ENCODE results near the gene HNRNPL.
"Not testable (repeated sequence)": the region's sequence is repeated elsewhere in the genome, so short reads cannot be mapped to it uniquely, and the experiment has no call there.

The HNRNPL gene

DNA sequence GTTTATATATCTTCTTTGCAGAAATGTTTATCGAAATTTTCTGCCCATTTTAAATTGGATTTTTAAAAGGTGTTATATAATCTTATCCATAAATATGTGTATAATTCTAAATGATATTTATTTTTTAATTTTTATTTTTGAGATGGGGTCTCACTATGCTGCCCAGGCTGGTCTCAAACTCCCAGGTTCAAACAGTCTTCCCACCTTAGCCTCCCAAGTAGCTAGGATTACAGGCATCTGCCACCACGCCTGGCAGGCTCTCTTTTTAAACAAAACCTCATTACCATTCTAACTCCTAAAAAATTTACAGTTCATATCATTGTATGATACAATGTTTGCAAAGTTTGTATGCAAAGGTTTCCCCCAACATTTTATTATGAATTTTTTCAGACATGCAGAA lies 53.6 kb downstream of the HNRNPL start:
- no peak for DNase-seq

DNA sequence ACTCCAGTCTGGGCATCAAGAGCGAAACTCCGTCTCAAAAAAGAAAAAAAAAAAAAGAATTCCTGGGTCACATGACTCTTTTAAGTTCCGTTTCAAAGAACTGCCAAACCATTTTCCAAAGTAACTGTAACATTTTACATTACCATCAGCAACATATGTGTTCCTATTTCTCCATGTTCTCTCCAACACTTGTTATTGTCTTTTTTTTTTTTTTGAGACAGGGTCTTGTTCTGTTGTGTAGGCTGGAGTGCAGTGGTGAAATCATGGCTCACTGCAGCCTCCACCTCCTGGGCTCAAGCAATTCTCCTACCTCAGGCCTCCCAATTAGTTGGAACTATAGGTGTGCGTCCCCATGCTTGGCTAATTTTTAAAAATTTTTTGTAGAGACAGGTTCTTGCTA lies 54.2 kb downstream of the HNRNPL start:
- DNase-seq: no peak

DNA sequence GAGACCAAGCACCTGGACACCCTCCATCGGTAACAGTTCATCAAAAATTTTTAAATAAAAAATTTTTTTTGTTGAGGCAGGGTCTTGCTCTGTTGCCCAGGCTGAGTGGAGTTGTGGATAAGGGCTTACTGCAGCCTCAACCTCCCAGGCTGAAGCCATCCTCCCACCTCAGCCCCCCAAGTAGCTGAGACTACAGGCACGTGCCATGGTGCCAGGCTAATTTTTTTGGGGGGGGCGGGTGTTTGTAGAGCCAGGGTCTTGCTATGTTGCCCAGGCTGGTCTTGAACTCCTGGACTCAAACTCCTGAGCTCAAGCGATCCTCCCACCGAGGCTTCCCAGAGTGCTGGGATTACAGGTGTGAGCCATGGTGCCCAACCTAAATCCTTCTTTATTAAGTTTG lies 56.1 kb downstream of the HNRNPL start:
- no peak for DNase-seq

DNA sequence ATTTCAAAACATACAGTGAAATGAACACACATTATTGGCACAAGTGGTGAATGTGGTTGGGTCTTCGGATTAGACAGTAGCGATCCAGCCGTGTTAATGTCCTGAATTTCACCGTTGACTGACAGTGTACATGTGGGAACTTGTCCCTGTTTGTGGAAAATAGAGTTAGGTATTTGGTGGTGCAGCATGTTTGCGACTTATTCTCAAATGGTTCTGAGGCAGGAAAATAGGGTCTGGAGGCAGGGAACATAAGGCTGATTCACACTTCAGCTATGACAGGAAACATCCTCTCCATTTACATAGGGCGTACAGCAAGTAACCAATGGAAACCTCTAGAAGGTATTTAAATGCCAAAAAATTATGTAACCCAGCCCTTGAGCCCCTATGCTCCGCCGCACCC lies 56.6 kb downstream of the HNRNPL start:
- no peak for DNase-seq

DNA sequence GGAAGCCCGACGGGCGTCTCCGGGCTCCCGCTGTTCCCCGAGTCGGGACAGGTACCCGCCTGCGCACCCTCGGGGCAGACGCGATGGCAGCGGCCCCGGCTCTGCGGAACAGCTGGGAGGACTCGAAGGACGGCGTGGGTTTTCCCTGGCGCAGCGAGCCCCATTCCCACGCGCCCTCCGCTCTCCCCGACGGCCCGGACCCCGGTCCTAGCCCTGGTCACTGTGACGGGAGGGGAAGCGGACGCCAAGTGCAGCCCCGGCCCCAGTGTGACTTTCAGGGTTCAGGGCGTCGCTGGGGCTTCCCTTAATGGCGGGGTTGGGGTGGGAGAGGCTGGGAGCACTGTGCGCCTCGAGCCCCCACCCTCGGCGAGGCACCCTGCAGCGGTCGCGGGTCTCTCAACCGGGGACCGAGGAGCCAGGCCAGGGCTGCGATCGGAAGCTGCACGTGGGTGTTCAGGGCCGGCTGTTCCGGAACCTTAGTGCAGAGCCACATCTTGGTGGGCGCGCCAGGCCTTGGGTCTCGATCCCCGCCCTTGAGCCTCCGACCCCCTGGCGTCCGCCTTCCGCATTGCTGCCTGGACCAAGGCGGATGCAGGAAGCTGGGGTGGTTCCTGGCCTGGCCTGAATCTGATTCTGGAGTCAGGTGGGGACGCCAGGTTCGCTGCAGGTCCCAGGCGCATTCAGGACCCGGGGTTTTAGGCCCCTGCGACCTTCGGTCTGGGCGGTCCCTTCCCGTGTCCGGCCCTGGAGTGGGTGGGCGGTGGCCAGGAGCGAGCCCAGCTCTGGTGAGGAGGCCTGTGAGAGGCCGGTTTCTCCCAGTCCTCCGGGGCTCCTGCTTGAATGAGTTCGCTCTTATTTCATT lies 57.3 kb downstream of the HNRNPL start:
- no peak for DNase-seq

DNA sequence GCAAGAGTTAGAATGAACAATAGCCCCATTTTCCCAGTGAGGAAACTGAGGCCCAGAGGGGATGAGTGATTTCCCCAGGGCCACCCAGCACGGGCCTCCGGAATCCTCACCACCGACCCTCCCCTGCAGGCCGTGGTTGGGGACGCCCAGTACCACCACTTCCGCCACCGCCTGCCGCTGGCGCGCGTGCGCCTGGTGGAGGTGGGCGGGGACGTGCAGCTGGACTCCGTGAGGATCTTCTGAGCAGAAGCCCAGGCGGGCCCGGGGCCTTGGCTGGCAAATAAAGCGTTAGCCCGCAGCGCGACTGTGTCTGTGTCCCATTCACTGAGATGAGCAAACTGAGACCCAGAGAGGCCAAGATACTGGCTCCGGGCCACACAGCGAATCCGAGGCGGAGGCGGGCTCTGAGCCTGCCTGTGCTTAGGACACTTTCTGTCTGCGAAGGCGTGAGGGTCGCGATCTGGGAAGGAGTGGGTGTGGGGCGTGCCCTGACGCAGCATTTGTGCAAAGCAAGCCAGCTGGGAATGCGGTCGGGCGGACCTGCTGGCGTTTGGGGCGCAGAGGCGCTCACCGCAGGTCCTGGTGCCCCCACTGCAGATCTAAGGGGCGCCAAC lies 58.2 kb downstream of the HNRNPL start:
- DNase-seq: not testable (repeated sequence)

DNA sequence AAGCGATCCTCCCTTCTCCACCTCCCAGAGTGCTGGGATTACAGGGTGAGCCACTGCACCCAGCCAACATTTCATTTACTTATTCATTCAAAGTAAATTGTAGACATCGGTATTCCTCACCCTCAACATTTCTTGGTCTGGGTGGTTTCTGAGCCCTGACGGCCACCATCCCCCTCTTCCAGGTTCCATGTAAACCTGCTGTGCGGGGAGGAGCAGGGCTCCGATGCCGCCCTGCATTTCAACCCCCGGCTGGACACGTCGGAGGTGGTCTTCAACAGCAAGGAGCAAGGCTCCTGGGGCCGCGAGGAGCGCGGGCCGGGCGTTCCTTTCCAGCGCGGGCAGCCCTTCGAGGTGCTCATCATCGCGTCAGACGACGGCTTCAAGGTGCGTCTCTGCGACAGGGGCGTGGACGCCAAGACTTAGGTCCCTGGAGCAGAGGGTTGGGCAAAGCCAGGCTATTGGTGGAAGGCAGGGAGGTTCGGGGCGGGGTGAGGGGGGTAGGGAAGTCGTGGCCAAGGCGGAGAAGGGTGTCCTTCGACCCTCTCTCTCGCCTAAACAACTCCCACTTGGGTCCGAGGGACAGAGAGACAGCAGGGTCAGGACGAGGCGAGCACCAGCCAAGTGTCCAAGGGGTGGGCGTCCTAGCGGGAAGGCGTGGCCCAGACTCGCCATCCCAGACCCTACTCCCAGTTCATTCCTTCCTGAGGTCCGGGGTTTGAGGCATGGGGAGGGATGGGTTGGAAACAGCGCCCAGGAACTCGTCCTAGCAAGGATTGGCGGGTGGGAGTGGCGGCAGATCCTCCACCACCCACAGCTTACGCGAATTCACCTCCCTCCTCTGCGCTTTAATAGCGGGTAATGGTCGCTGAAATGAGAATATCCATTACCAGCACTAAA lies 59.0 kb downstream of the HNRNPL start:
- not testable (repeated sequence) for DNase-seq

DNA sequence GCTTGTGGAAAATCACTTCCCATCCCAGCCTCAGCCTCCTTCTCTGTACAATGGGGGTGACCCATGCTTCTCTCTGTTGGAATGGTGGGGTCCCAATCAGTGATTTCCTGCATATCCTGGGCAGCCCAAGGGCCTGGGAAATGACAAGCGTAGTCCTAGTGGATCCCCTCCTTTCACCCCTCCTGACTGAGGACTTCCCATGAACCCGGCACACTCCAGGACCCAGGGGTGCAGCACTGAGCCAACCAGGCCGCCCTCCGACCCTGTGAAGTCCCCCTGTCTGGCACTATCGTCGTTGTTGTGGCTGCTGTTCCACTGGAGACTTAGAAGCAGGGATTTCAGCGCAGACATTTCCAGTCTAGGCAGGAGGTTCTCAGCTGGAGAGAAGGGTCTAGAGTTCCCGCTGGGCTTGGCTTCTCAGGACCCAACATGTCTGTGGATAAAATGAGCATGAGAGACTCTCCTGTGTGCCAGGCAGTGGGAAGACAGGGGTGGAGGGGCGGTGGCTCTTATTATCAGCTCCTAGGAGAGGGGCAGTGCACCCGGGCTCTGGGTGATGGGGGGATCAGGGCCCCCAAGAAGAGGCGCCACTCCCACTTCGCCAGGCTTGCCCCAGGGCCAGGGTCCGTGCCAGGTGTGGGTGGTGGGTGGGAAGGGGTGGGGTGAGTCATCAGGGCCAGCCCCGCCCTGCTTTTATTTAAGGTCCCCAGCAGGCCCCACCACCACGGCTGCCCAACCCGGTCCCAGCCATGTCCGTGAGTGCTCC lies 61.1 kb downstream of the HNRNPL start, which contains the start of gene LGALS7B:
TSS of gene LGALS7B (plus strand) at position 723 of the 766 bp plus-strand sequence. CDS start at position 750, 27 bp downstream.
- DNase-seq: no peak

DNA sequence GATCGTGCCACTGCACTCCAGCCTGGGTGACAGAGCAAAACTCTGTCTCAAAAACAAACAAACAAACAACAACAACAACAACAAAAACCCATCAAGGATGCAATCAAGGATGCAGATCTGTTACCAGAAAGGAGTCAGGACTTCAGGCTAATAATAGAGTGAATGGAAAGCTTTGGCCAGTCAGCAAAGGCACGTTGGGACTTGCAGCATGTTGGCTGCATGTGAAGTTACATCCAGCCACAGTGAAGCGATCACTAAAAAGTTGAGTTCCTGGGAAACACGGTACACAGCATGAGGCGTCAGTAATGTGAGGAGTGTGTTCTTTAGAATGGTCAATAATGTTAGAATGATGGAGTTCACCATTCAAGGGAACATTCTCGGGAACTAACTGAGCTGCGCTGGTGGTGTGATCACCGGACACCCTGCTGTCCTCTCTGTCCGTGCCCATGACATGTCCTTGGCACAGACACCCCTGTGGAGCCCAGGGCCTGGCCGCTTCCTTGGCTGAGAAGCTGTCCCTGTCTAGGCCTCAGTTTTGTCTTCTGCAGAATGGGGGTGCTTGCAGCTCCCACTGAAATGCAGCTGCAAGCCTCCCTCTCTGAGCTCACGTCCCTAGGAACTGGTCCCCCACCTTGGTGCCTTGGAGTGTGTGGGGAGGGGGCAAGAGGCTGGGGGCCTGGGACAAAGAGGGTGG lies 63.1 kb downstream of the HNRNPL start:
- DNase-seq: no peak

All from midbrain (tissue), 1 donor.